GM15510 (cell line): ENCODE measurements around the gene TOR1B.
A peak's percentile ranks its signal among the peaks of the same experiment; 100 is the strongest.

Source experiments
- POLR2A ChIP-seq: IDR thresholded peaks from 3 replicates; pipeline ENCODE4 v1.6.1; 2011; ENCODE audit warnings: borderline replicate concordance; ENCODE audit not compliant: insufficient read length; ENCODE audit errors: extremely low read depth

TOR1B gene

DNA sequence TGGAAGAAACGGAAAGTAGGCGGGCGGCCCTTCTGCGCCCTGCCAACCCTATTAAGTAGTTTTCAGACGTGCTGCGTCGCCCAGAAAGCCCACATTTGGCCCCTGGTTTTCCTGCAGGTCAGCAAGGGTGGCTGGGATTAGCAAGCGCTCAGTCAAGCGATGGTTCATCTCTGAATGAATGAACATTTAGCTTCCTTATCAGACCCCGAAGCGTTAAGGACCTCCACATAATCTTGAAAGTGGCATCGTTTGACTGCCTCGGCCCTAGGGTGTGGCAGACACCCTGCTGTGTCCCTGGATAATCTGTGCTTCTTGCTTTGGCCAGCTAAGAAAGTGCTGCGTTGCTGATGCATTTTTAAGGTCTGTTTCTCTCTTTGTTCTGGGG lies 684 bp downstream of the TOR1B start:
- no peak for TF ChIP-seq POLR2A

DNA sequence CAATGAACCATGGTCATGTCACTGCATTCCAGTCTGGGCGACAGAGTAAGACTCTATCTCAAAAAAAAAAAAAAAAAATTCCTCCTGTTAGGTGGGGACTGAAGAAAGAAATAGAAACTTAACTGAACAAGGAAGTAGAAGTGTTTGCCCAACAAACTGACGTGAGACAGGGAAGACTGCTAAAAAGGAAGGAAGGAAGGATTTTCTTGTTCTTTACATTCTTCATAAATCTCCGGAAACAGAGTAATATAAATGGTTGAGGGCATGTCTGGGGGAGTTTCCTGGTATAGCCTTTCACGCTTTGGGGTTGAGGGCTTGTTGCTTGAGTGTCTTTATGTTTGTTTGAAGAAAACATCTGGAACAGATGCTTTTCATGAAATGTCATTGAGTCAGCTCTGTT lies 3.1 kb downstream of the TOR1B start:
- TF ChIP-seq POLR2A: no peak

DNA sequence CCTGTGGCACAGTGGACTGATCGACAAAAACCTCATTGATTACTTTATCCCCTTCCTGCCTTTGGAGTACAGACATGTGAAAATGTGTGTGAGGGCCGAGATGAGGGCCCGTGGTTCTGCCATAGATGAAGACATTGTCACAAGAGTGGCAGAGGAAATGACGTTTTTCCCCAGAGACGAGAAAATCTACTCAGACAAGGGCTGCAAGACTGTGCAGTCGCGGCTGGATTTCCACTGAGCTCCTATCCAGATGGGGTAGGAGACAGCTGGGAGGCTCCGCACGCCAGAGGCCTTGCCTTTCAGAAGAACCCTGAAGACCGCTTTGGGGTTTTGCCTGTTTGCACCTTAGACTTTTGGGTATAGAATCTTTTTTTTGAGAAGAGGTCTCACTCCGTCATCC lies 6.4 kb downstream of the TOR1B start:
- no peak for TF ChIP-seq POLR2A

DNA sequence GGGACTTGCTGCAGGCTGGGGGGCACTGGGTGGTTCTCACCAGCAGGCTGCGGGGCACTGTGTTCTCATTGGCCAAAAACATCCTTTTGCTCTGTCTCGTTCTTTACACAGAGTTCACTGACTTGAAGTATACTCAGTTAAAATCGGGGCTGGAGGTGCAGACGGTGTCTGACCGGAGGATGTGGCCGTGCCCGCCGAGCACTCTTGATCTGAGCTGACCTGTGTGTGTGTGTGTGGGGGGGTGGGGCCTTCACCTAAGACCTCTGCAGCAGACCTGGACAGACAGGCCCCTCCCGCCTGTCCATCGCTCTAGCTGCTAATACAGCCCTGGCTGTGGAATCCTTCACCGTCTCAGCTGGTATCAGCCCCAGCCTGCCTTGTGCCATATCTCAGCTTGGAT lies 7.1 kb downstream of the TOR1B start:
- no peak for TF ChIP-seq POLR2A

DNA sequence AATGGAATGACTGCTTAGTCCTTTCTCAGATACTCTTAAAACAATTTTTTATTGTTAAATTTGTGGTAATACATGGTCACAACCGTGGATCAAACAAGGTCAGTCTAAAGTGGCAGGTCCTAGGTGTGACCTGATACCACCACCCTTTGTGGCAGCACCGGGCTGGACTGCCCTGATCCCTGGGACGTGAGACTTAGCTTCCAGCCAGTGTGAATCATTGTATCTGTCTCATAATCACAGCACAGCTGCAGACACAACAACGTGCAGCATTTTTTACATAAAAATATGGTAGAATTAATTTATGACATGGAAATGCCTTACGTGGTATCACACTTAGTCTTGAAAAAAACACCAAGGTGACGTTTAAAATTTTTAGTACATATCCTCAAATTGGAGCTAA lies 7.8 kb downstream of the TOR1B start:
- no peak for TF ChIP-seq POLR2A

DNA sequence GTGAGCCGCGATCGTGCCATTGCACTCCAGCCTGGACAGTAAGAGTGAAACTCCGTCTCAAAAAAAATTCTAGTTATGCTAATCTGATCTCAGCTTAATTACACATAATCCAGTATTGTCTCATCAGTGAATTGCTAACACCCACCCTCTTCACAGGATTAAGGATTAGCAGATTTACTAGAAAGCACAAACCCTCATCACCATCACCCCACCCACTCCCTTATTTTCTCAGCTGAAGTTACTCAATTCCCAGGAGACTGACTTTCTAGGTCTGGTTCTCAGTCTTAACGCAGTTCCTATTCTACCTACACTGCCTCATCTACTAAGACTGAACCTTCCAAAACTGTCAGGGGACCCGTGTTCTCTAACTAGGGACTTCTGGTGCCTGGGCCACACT lies 9.0 kb downstream of the TOR1B start:
- TF ChIP-seq POLR2A: no peak

DNA sequence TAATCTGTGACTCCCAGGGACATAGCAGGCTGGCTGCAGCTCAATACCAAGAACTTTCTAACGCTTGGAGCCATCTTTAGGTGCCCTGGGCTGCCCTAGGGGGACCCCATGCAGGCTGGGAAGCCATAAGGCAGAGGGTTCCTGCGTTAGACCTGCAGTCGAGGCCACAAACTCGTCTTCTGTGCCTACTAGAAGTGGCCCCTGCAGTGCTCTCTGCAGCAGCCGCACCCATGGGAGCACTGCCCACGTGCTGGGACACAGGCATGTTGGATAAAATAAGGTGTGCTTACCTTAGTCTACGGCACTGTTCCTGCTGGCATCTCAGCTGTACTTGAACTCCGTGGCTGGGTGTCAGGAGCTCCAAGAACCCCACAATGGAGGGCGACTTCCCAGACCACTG lies 9.4 kb downstream of the TOR1B start:
- TF ChIP-seq POLR2A: no peak

DNA sequence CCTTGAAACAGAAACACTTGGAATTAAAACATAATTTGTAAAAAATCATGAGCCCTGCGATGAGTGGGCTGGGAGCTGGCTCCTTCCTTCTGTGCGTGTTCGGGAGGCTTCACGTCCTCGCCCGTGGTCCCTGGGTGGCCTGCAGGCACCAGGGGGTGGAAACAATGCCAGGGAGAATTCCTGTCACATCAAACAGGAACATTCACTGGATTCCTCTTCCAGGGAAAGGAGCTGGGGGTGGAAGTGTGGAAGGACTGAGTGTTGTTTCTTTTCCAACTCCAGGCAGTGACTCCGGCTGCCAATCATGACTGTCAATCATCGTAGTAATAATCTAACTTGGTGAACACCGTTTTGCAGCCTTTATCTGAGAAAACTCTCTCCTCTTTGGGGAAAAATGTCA lies 10.7 kb downstream of the TOR1B start:
- no peak for TF ChIP-seq POLR2A

DNA sequence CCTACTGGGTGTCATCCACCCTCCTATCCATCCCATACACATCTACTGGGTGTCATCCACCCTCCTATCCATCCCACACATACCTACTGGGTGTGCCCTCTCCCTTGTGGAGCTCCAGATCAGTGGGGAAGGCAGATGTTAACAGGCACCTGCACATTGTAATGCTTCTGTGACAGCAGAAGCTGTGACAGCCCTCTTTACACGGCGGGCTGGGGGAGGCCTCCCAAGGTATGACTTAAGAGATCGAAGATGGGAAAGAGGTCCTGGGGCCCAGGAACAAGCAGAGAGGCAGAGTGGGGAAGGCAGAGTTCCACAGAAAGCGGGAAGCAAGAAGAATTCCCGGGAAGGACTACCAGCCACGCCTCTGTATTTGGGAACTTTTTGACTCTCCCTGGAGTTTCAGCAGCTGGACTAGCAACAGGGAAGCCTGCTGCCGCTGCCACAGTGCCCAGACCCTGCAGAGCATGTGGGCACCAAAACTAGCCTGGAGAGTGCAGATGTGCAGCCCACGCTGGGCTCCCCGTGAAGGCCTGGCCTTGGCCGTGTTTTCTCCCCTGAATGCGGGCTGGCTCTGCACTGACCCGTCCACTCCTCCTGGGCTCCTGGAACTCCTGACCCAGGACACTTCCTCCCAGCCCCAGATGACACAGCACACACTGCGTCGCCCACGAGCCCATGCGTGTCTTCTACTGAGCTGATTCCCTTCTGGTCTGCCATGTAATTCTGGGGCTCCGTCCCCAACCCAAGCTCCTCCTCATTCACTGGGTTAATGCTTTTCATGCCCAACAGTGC lies 11.6 kb downstream of the TOR1B start:
- no peak for TF ChIP-seq POLR2A

DNA sequence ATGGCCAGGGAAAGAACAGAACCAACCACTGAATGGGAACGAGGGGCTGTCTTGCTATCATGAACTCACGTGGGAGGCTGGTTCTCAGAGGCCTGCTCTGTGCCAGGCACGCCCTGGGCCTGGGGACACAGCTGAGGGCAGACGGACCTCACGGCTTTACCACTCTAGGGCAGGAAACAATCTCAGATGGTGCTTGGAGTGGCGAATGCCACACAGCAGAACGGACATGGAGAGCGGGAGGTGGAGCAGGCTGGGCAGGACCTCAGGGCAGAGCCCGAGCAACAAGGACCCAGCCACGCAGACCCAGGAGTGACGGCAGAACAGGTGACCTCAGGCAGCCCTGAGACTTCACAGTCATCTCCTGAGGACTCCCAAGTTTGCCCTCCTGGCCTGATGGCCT lies 12.3 kb downstream of the TOR1B start:
- no peak for TF ChIP-seq POLR2A

DNA sequence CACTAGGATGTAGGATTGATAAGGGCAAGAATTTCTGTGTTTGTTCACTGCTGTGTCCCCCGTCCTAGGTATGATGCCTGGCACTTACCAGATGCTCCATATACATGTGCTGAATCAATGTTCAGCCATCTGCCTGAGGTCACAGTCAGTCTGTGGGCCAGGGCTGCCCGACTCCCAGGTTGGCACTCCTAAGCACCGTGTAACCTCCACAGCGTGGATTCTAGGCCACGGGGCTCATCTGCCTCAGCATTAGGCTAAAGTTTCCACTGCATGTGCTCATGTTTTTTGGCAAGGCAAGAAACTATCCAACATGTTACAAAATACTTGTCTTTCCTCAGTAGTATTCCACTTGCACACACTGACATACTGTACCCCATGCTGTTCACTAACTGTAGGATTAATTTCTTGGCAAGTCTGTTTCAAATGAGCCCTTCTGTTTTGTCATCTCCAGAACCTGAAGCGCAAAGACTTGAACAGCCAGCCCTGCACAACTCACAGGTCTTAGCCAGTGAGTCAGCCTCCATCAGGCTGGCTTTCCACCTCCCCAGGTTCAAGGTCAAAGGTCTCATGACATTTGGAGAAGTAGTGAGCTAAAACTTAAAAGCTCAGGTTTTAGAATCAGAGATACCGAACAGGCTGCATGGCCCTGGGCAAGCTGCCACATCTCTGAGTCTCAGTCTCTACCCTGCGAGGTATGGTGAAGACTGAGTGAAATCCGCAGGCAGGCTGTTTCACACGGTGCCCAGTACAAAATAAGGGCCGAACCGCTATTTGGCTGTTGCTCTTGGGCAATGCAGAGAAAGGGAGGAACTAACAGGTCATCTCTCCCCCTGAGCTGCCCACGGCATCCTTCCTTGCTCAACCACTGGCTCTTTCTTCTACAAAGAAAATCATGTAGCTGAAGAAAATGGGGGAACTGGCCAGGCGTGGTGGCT lies 13.8 kb downstream of the TOR1B start:
- no peak for TF ChIP-seq POLR2A

DNA sequence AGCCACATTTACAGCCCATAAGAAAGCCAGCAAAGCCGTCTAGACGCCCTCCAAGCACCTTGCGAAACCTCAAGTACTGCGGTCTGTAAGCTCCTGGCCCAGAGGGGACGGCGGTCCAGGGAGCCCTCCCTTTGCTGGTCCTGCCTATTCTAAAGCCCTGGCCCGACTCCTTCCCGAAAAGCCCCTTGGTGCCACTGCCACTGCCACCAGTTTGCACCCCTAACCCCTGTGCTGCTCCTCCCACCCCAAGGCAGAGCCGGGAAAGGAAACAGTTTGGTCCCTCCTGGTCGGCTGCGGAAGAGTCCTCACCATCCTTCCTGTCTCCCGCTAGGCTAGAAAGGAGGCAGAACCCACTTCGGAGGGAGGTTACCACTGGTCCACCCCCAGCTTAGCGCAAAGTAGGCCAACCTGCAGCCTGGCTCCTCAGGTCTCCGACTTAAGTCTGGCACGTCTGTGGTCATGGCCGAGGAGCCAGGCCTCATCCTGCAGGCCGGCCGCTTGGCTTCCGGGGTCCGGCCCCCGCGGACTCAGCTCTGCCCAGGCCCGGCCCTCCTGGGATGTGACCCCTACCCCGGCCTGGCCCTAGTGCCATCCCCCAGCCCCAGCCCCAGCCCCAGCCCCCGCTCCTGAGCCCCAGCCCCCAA lies 20.0 kb downstream of the TOR1B start:
- no peak for TF ChIP-seq POLR2A

DNA sequence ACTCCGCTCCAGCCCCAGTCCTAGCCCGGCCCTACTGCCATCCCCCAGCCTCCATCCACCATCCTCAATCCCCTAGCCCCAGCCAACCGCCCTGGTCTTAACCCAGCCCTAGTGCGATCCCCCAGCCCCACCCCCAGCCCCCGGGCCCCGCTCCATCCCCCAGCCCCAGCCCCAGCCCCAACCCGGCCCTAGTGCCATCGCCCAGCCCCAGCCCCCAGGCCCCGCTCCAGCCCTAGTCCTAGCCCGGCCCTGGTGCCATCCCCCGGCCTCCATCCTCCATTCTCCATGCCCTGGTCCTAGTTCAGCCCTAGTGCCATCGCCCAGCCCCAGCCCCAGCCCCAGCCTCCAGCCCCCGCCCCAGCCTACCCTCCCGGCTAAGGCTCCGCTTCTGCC lies 20.6 kb downstream of the TOR1B start:
- TF ChIP-seq POLR2A: no peak

DNA sequence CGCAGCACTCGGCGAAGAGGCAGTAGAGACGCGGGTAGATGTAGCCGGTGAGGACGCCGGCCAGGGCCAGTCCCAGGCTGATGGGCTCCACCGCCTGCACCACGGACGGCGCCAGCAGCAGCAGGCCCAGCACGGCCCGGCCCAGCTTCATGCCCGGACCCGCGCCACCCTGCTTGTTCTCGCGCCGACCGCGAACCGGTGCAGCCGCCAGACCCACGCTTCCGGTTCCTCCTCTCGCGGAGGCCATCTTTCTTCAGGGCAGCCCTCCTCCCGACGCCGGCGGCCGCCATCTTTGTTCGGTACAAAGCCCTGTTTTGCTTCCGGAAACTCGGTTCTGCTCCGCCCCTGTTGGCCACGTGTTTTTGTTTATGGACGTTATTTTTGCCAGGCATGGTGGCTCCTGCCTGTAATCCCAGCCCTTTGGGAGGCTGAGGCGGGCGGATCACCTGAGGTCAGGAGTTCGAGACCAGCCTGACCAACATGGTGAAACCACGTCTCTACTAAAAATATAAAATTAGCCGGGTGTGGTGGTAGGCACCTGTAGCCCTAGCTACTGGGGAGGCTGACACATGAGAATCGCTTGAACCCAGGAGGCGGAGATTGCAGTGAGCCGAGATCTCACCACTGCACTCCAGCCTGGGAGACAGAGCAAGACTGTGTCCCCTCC lies 21.1 kb downstream of the TOR1B start, which contains the start of gene TOR1A:
TOR1A (minus strand) TSS at position 202 of the 667 bp plus-strand sequence; CDS start at position 151, 51 bp downstream.
- TF ChIP-seq POLR2A: peak; percentile 92

DNA sequence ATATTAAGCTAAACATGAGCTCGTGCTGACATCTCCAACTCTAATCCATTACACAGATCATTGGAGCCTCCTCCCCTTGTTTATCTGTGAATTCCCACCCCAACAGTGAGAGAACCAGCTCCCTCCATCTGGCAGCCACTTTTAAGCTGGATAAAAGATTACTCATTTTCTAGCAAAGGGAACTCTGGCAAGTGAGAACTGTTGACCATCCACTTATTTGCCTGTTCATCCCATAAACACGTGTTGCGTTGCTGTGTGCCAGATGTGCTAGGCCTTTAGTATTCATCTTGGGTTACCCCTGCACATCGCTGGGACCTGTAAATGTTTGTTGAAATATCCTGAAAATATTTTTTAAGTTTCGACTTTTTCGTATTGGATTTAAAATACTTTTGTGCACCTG lies 23.4 kb downstream of the TOR1B start:
- TF ChIP-seq POLR2A: no peak
